ENCODE measurements around the gene PSAPL1.

Gene PSAPL1

GRCh38 chr4:7398788-7399439, 35.8 kb downstream of the PSAPL1 start:
- TF ChIP-seq NFIC (IDR thresholded peaks at IDR 0.05) = no peak
- TF ChIP-seq RAD21 (IDR thresholded peaks at IDR 0.05; ENCODE audit: low read depth) = no peak
- no peak for TF ChIP-seq REST (IDR thresholded peaks at IDR 0.05; ENCODE audit: low read depth)
- TF ChIP-seq EGR1 (IDR thresholded peaks at IDR 0.05) = no peak
- TF ChIP-seq USF1 (IDR thresholded peaks at IDR 0.05) = no peak
- TF ChIP-seq TEAD4 (IDR thresholded peaks at IDR 0.05) = no peak
- TF ChIP-seq EP300 (IDR thresholded peaks at IDR 0.05; ENCODE audit: borderline replicate concordance) = no peak

- TF ChIP-seq TAF1 (IDR thresholded peaks at IDR 0.05; ENCODE audit: low read depth) (no peak), TCF12 (IDR thresholded peaks at IDR 0.05; ENCODE audit: low read depth) (no peak), NFIC (IDR thresholded peaks at IDR 0.05) (peak; percentile 43), YY1 (IDR thresholded peaks at IDR 0.05; ENCODE audit: low read depth) (no peak), EGR1 (IDR thresholded peaks at IDR 0.05) (0 out of 2 replicates have a peak, but pooled peaks have one; percentile 15)
Measured at GRCh38 chr4:7398104-7398423, 36.7 kb downstream of the PSAPL1 start.

GRCh38 chr4:7397206-7398103, 37.3 kb downstream of the PSAPL1 start:
- TF ChIP-seq USF1 (IDR thresholded peaks at IDR 0.05) (no peak), TEAD4 (IDR thresholded peaks at IDR 0.05) (no peak), ZBTB7A (IDR thresholded peaks at IDR 0.05; ENCODE audit: low read depth) (no peak), MAX (IDR thresholded peaks at IDR 0.05) (no peak), CREB1 (IDR thresholded peaks at IDR 0.05; ENCODE audit: low read depth) (no peak), CEBPB (IDR thresholded peaks at IDR 0.05) (no peak)

- TF ChIP-seq RAD21 (IDR thresholded peaks at IDR 0.05; ENCODE audit: low read depth) = no peak
- no peak for TF ChIP-seq EP300 (IDR thresholded peaks at IDR 0.05; ENCODE audit: borderline replicate concordance)
- TF ChIP-seq TAF1 (IDR thresholded peaks at IDR 0.05; ENCODE audit: low read depth) = no peak
- no peak for TF ChIP-seq NFIC (IDR thresholded peaks at IDR 0.05)
- TF ChIP-seq TEAD4 (IDR thresholded peaks at IDR 0.05) = no peak
- no peak for TF ChIP-seq ZBTB7A (IDR thresholded peaks at IDR 0.05; ENCODE audit: low read depth)
- TF ChIP-seq MAX (IDR thresholded peaks at IDR 0.05) = no peak
- no peak for TF ChIP-seq FOXM1 (IDR thresholded peaks at IDR 0.05; ENCODE audit: borderline replicate concordance, low read depth)
- TF ChIP-seq CEBPB (IDR thresholded peaks at IDR 0.05) = no peak
- no peak for TF ChIP-seq CREB1 (IDR thresholded peaks at IDR 0.05; ENCODE audit: low read depth)
- TF ChIP-seq EGR1 (IDR thresholded peaks at IDR 0.05) = no peak
- no peak for TF ChIP-seq USF1 (IDR thresholded peaks at IDR 0.05)
- TF ChIP-seq TCF12 (IDR thresholded peaks at IDR 0.05; ENCODE audit: low read depth) = no peak
- TF ChIP-seq YY1 (IDR thresholded peaks at IDR 0.05; ENCODE audit: low read depth) = no peak
- TF ChIP-seq REST (IDR thresholded peaks at IDR 0.05; ENCODE audit: low read depth) = no peak
Measured at GRCh38 chr4:7396186-7396910, 38.4 kb downstream of the PSAPL1 start.

GRCh38 chr4:7395645-7396044, 39.1 kb downstream of the PSAPL1 start:
- TF ChIP-seq TAF1 (IDR thresholded peaks at IDR 0.05; ENCODE audit: low read depth) (no peak), MAX (IDR thresholded peaks at IDR 0.05) (no peak), TCF12 (IDR thresholded peaks at IDR 0.05; ENCODE audit: low read depth) (no peak), CEBPB (IDR thresholded peaks at IDR 0.05) (no peak), USF1 (IDR thresholded peaks at IDR 0.05) (no peak), TEAD4 (IDR thresholded peaks at IDR 0.05) (no peak), REST (IDR thresholded peaks at IDR 0.05; ENCODE audit: low read depth) (no peak), RAD21 (IDR thresholded peaks at IDR 0.05; ENCODE audit: low read depth) (no peak)
